NCI-H128 (cell line): ENCODE results near the gene GMPR2.

Source experiments
- DNase-seq: peaks from one replicate; lab custom pipeline; 2025; ENCODE audit not compliant: unreplicated experiment; lab: John Stamatoyannopoulos, UW

Gene GMPR2

DNA sequence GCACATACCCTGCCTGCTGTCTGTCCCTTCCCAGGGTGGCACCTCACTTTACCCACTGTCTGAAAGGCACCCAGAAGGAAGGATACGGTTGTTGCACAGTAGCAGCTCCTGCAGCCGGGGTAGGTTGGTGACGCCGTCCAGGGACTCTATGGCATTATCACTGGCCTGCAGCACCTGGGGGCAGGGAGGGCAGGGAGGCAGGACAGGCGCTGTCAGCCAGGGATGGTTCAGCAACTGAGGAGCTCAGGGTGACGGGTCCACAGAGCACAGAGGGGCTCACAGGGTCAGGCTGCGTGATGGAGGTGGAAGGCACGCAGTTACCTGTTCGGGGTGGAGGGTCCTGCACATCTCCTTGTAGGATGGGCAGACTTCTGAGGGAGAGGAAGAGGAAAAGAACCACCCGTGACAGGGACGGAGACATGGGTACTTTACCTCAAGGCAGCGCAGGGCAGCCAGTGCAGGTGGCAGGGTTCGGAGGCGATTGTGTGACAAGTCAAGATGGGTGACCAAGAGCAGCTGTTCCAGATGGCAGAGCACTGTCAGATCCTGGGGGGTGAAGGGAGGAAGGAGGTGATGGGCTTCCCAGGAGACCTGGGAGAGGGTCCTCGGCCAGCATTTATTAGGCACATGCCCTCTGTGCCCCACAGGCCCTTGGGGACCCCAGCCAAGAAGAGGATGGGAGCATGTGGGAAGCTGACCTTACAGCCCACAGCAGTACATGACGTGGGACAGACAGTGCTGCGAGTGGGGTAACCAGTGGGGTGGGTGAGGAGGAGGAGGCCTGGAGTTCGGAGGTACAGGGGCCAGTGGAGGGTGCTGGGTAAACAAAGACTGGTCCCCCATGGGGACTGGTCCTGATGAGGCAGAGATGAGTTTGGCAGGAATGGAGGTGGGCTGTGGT is 33.9 kb downstream of the GMPR2 start:
- no peak for DNase-seq

DNA sequence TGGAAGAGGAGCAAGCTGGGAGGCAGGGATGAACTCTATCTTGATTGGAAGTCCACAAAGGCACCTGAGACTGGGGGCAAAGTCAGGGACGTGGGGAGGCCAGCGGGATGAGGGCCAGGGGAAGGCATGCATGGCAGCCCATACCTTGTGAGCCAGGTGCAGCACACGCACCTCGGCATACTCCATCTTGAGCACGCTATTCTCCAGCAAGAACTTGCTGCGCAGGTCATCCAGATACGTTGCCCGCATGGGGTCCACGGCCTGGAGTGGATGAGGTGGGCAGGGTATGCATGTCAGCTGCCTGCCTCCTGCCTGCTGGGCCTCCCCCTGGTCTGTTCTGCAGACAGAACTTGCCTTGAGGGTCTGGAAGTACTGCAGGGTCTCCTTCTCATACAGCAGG is 34.8 kb downstream of the GMPR2 start:
- no peak for DNase-seq

DNA sequence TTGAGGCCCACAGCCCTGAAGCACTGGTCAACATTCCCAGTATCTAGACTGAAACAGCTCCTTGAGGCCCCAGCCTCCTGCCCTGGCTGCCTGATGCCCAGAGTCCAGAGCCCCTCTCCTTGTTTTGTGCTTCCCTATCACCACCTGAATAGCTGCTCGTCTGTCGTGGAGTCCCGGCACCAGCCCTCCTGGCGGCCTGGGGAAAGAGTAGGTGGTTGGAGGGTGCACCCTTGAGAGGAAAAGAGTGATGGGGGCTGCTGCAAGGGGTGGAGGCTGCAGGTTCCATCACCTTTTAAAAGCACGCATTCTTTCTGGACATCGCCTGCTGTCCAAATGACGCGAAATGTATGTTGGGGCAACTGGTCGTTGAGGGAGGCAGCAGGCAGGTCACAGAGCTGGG is 35.5 kb downstream of the GMPR2 start:
- no peak for DNase-seq

DNA sequence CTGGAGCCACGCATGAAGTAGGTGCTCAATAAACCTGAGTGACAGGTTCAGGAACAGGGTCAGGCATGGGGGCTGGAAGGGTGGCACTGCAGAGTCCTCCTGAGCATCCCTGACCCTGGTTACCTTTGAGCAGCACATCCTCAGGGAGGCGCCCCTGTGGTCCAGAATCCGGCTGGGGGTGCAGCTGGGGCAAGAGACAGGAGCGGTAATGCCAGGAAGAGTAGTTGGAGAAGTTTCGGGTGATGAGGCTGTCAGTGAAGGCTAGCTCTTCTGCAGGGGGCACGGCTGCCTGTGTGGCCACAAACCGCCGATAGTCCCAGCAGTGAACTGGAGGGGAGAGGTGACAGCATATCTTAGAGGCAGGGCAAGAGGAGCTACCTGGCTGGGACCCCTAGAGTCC is 36.6 kb downstream of the GMPR2 start:
- no peak for DNase-seq

- no peak for DNase-seq
These were observed 37.3 kb downstream of the GMPR2 start for GRCh38 chr14:24269910-24270536.

DNA sequence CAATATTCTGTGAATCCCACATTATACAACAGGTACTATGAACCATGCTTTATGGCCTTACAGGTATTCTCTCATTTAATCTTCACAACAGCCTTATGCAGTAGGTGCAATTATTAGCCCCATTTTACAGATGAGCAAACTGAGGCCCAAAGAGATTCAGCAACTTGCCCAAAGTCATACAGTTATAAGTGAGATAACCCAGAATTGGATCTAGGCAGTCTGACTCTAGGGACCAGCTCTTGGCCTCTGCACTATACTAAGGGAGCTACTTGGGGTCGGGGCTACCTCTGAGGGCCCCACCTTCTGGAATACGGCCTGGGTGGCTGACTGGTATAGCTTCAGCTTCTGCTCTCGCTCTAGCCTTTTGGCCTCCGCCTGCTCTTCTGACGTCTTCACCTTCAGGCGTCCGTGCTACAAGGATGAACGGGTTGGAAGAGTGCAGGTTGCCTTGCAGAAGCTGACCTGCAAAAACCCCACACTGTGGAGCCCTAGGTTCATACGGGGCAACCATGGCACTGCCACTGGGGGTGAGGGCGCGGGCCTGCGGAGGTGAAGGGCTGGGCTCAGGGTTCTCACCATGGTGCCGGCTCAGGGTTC is 37.9 kb downstream of the GMPR2 start:
- no peak for DNase-seq

GRCh38 chr14:24271134-24271833 is 38.6 kb downstream of the GMPR2 start, which contains the start of gene RABGGTA:
Gene RABGGTA (minus strand): TSS chr14:24271597. CDS start chr14:24271115, 482 bp downstream.
- DNase-seq, result peak; percentile 92

- DNase-seq, result no peak
These were observed 39.1 kb downstream of the GMPR2 start for GRCh38 chr14:24271834-24272263.

GRCh38 chr14:24272467-24272866 is 39.7 kb downstream of the GMPR2 start:
- DNase-seq, result no peak

DNA sequence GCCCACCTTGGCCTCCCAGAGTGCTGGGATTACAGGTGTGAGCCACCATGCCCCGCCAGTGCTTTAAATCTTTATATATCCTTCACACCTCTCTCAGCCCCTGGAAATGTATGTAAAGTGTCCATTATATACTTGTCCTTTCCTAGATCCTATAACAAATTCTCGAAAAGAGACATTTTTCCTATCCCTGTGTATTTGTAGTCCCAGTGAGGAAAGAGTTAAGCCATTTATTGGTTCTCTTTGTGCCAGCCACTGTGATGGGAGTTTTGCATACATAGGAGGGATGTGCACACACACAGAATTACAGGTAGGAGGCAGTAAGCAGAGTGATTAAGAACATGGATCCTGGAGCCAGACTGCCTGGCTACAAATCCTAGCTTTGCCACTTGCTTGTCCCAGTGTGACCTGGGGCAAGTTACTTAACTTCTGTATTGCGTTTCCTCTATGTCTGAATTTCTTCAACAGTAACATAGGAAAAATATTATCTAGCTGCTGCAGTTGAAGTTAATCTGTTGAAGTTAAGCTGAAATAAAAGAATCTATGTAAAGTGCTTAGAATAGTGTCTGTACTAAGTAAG is 40.8 kb downstream of the GMPR2 start:
- no peak for DNase-seq

- DNase-seq, result no peak
These were observed 41.4 kb downstream of the GMPR2 start for GRCh38 chr14:24274101-24274543.

- DNase-seq, result no peak
These were observed 44.3 kb downstream of the GMPR2 start for GRCh38 chr14:24277071-24277470.

DNA sequence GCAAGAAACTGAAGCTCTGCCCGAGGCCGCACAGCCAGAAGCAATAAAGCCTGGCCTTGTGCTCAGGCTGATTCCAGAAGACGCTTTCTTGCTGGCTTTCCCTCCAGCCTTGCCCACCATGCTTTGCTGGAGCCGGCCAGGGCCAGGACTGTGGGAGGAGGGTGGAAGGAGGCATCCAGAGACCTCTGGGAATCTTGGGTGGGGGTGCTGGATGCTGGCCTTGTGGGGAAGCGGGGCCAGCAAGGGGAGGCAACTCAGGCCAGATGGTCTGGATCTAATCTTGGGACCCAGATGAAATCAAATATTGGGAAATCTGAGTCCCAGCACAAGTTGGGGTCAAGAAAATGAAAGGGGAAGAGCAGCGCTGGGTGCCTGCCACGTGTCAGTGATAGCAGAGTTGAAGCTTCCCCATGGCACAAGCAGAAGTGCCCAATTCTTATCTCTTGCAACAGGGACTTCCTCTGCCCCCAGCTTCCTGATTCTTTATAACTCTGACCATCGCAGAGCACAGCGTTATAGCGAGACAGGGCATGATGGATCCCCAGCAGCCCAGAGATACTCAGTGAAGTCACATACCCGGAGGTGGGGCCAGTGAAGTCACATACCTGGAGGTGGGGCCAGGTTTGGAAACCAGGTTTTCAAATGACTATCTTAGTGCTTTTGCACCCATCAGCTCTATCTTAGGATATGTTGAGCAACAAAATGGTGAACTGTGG is 45.0 kb downstream of the GMPR2 start:
- DNase-seq, result no peak

GRCh38 chr14:24278424-24278823 is 45.7 kb downstream of the GMPR2 start:
- no peak for DNase-seq

- no peak for DNase-seq
These were observed 46.8 kb downstream of the GMPR2 start for GRCh38 chr14:24279301-24280186.

DNA sequence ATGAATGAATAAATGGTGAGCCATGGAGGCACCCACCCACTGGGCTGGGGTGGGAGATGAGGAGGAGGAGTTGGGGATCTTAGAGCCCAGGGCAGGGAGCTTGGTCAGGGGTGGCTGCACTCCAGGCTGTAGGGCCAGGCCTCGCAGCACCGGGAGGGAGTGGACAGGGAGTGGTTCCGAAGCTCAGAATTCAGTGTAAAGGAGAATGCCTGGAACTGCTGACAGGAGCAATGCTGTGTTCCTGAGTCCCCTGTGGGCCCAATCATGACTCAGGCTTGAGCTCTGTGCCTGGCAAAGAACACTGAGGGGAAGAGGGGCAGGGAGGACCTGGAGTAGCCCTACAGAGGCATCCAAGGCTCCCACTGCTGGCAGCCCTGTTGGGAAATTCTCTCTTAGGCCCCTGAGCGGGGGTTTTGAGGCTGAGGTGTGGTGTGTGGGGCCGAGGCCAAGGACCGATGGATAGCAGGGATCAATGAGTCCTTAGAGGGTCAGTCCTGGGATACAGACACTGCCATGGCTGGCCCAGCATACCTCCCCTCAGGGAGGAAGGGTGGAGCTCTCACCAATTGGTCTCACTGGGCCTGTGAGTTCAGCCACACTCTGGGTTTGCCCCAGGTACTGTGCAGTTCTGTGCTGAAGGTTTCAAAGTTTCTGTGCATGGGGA is 48.2 kb downstream of the GMPR2 start:
- DNase-seq, result no peak

DNA sequence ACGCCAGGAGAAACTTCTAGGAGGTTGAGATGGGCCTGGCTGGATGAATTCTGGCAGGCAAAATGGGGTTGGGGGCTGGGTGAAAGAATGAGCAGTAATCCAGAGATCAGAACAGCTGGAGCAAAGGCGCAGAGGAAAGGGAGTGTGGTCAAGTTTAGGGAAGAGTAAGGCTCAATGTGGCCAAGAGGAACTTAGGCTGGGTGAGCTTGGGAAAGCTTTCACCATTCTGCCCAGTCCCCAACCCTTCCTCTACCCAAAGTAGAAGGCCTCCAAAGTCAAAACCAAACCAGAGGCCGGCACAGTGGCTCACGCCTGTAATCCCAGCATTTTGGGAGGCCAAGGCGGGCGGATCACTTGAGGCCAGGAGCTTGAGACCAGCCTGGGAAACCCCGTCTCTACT is 48.9 kb downstream of the GMPR2 start:
- no peak for DNase-seq

- DNase-seq, result no peak
These were observed 50.0 kb downstream of the GMPR2 start for GRCh38 chr14:24282736-24283135.
